HepG2 (cell line): ENCODE results near the gene CD300A. TPM values are rescaled to one million over a fixed set of nuclear protein-coding genes. Genes with fewer than 3 reads are reported as not detected.

Experiments used
- ARNTL ChIP-seq: sonication (generic); formaldehyde crosslinking; IDR thresholded peaks from 2 replicates; pipeline ENCODE4 v1.4.0; 2020; ENCODE audit warnings: mild to moderate bottlenecking, missing genetic modification reagents
- CTCF ChIP-seq: sonication (generic); formaldehyde crosslinking; IDR thresholded peaks from 2 replicates; pipeline ENCODE4 v1.5.0; 2020; ENCODE audit warnings: mild to moderate bottlenecking, missing genetic modification reagents, moderate library complexity
- HMG20A ChIP-seq: IDR thresholded peaks from 2 replicates; pipeline ENCODE4 v1.6.1; 2016; ENCODE audit warnings: borderline replicate concordance
- KDM4B ChIP-seq: sonication (generic); formaldehyde crosslinking; IDR thresholded peaks from 2 replicates; pipeline ENCODE4 v1.4.0; 2020; ENCODE audit warnings: missing genetic modification reagents
- MAZ ChIP-seq, 2 experiments: sonication (generic) in 1 of 2; formaldehyde crosslinking in 1 of 2; IDR thresholded peaks; 2 replicates each; pipeline versions ENCODE4 v1.5.0 to v1.6.1; 2012 to 2020; ENCODE audit warnings: low read depth in 2 of 2, mild to moderate bottlenecking in 2 of 2, borderline replicate concordance in 1 of 2, improper control_type of control experiment in 1 of 2, low read length in 1 of 2, missing genetic modification reagents in 1 of 2, moderate library complexity in 1 of 2
- MXI1 ChIP-seq: IDR thresholded peaks from 3 replicates; pipeline ENCODE4 v1.6.1; 2012; ENCODE audit warnings: low read depth, low read length, inconsistent platforms, borderline replicate concordance
- RAD21 ChIP-seq: fragments of 450-650 bp; formaldehyde crosslinking; IDR thresholded peaks from 2 replicates; pipeline ENCODE4 v1.5.0; 2020; ENCODE audit warnings: mild to moderate bottlenecking
- REXO4 ChIP-seq: sonication (generic); formaldehyde crosslinking; IDR thresholded peaks from 2 replicates; pipeline ENCODE4 v1.8.0; 2022; ENCODE audit warnings: missing genetic modification reagents, mild to moderate bottlenecking, borderline replicate concordance
- SALL1 ChIP-seq: sonication (generic); formaldehyde crosslinking; IDR thresholded peaks from 2 replicates; pipeline ENCODE4 v1.8.0; 2022; ENCODE audit warnings: mild to moderate bottlenecking, missing genetic modification reagents
- SIN3B ChIP-seq: fragments of 150-350 bp; IDR thresholded peaks from 2 replicates; pipeline ENCODE4 v1.6.1; 2014; ENCODE audit warnings: low read length
- SIX1 ChIP-seq: sonication (generic); formaldehyde crosslinking; IDR thresholded peaks from 2 replicates; pipeline ENCODE4 v1.4.0; 2020; ENCODE audit warnings: missing genetic modification reagents, borderline replicate concordance
- XRCC5 ChIP-seq: fragments of 200-400 bp; formaldehyde crosslinking; optimal IDR thresholded peaks from 2 replicates; pipeline ENCODE3; 2017; ENCODE audit warnings: mild to moderate bottlenecking, low read length
- ZBTB25 ChIP-seq: IDR thresholded peaks from 2 replicates; pipeline ENCODE4 v1.6.1; 2018; ENCODE audit warnings: missing genetic modification reagents
- ZBTB7A ChIP-seq: sonication (generic); formaldehyde crosslinking; IDR thresholded peaks from 2 replicates; pipeline ENCODE4 v1.8.0; 2022; ENCODE audit warnings: mild to moderate bottlenecking, missing genetic modification reagents
- ZBTB7B ChIP-seq: sonication (generic); formaldehyde crosslinking; IDR thresholded peaks from 2 replicates; pipeline ENCODE4 v1.4.0; 2020; ENCODE audit warnings: missing genetic modification reagents
- ZNF414 ChIP-seq: sonication (generic); formaldehyde crosslinking; IDR thresholded peaks from 2 replicates; pipeline ENCODE4 v1.5.0; 2020; ENCODE audit warnings: missing genetic modification reagents
- ZNF441 ChIP-seq: sonication (generic); formaldehyde crosslinking; IDR thresholded peaks from 2 replicates; pipeline ENCODE4 v1.7.0; 2021; ENCODE audit warnings: missing genetic modification reagents, borderline replicate concordance
- ZNF484 ChIP-seq: sonication (generic); formaldehyde crosslinking; IDR thresholded peaks from 2 replicates; pipeline ENCODE4 v1.5.1; 2020; ENCODE audit warnings: mild to moderate bottlenecking, low read depth, missing genetic modification reagents, borderline replicate concordance
- ZNF546 ChIP-seq: sonication (generic); formaldehyde crosslinking; conservative IDR thresholded peaks from 2 replicates; pipeline ENCODE4 v1.8.1; 2023; ENCODE audit warnings: mild to moderate bottlenecking, missing genetic modification reagents
- ZNF564 ChIP-seq: sonication (generic); formaldehyde crosslinking; IDR thresholded peaks from 2 replicates; pipeline ENCODE4 v1.8.1; 2023; ENCODE audit warnings: mild to moderate bottlenecking, missing genetic modification reagents
- ZNF737 ChIP-seq: sonication (generic); formaldehyde crosslinking; IDR thresholded peaks from 2 replicates; pipeline ENCODE4 v1.5.0; 2020; ENCODE audit warnings: missing genetic modification reagents, mild to moderate bottlenecking, borderline replicate concordance
- polyA plus RNA-seq, 8 experiments: library from polyadenylated mRNA; depleted of rRNA in 3 of 8; stranded (reverse) in 7 of 8; unstranded in 1 of 8; fragments of >200 nt; fragmentation: Illumina TruSeq in 4 of 8; extraction: Trizol in 4 of 8; gene quantifications; 2 replicates each; pipeline versions ENCODE4 v1.2.1 to v1.2.3, GENCODE V29; 2011 to 2016; ENCODE audit warnings: low read depth in 4 of 8, missing spikeins in 1 of 8, mixed read lengths in 1 of 8; ENCODE audit not compliant: insufficient read depth in 1 of 8
- total RNA-seq, 5 experiments: library from RNA; depleted of rRNA; stranded (reverse); fragments of >200 nt; fragmentation: Illumina TruSeq; extraction: Trizol; gene quantifications; 2 replicates each; pipeline ENCODE4 v1.2.3, GENCODE V29; 2016; ENCODE audit warnings: low read depth in 1 of 5
- TF ChIP-seq, protein P1 (sequence below): conservative IDR thresholded peaks from 2 replicates; pipeline ENCODE4 v1.6.1; 2018; ENCODE audit warnings: missing genetic modification reagents
- TF ChIP-seq, protein P2 (sequence below): IDR thresholded peaks from 2 replicates; pipeline ENCODE4 v1.6.1; 2016; ENCODE audit warnings: mild to moderate bottlenecking

Gene CD300A
- total and polyA plus RNA-seq, 2 of the 13 experiments (the other 11 are each of a cell fraction or from before 2014, with no cell fraction given), result not detected

- TF ChIP-seq XRCC5, result peak; percentile 43
- no peak for TF ChIP-seq ZNF484
- peak; percentile 32; the same call in 1 of the 3 replicates for TF ChIP-seq MXI1
- TF ChIP-seq, protein P1, sequence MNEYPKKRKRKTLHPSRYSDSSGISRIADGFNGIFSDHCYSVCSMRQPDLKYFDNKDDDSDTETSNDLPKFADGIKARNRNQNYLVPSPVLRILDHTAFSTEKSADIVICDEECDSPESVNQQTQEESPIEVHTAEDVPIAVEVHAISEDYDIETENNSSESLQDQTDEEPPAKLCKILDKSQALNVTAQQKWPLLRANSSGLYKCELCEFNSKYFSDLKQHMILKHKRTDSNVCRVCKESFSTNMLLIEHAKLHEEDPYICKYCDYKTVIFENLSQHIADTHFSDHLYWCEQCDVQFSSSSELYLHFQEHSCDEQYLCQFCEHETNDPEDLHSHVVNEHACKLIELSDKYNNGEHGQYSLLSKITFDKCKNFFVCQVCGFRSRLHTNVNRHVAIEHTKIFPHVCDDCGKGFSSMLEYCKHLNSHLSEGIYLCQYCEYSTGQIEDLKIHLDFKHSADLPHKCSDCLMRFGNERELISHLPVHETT, result no peak
- TF ChIP-seq RAD21 (CRISPR knock-in tag), result peak; percentile 99
- 0 out of 2 replicates have a peak, but pooled peaks have one; percentile 61 for TF ChIP-seq ZBTB25
- 0 out of 2 replicates have a peak, but pooled peaks have one; percentile 39 for TF ChIP-seq MAZ (IDR thresholded peaks at IDR 0.05; ENCODE audit: borderline replicate concordance, low read depth, low read length)
- peak; percentile 59; the same call in 1 of the 2 replicates for TF ChIP-seq MAZ (CRISPR knock-in tag; IDR thresholded peaks at IDR 0.05; ENCODE audit: low read depth)
- 0 out of 2 replicates have a peak, but pooled peaks have one; percentile 36 for TF ChIP-seq ZNF414 (CRISPR knock-in tag)
- peak; percentile 81 for TF ChIP-seq SALL1 (CRISPR knock-in tag)
- no peak for TF ChIP-seq ARNTL (CRISPR knock-in tag)
- TF ChIP-seq ZNF546 (CRISPR knock-in tag), result no peak
- TF ChIP-seq ZNF564 (CRISPR knock-in tag), result 0 out of 2 replicates have a peak, but pooled peaks have one; percentile 31
- TF ChIP-seq ZNF441 (CRISPR knock-in tag), result 0 out of 2 replicates have a peak, but pooled peaks have one; percentile 42
- TF ChIP-seq ZBTB7B (CRISPR knock-in tag), result peak; percentile 40; the same call in 1 of the 2 replicates
- TF ChIP-seq SIN3B, result 0 out of 2 replicates have a peak, but pooled peaks have one; percentile 41
- peak; percentile 59; the same call in 1 of the 2 replicates for TF ChIP-seq REXO4
- 0 out of 2 replicates have a peak, but pooled peaks have one; percentile 28 for TF ChIP-seq KDM4B
- TF ChIP-seq CTCF, result peak; percentile 99
- no peak for TF ChIP-seq HMG20A (CRISPR knock-in tag)
- 0 out of 2 replicates have a peak, but pooled peaks have one; percentile 2 for TF ChIP-seq ZNF737
- TF ChIP-seq SIX1 (CRISPR knock-in tag), result peak; percentile 46; the same call in 1 of the 2 replicates
- 0 out of 2 replicates have a peak, but pooled peaks have one; percentile 46 for TF ChIP-seq ZBTB7A (CRISPR knock-in tag)
- TF ChIP-seq, protein P2, sequence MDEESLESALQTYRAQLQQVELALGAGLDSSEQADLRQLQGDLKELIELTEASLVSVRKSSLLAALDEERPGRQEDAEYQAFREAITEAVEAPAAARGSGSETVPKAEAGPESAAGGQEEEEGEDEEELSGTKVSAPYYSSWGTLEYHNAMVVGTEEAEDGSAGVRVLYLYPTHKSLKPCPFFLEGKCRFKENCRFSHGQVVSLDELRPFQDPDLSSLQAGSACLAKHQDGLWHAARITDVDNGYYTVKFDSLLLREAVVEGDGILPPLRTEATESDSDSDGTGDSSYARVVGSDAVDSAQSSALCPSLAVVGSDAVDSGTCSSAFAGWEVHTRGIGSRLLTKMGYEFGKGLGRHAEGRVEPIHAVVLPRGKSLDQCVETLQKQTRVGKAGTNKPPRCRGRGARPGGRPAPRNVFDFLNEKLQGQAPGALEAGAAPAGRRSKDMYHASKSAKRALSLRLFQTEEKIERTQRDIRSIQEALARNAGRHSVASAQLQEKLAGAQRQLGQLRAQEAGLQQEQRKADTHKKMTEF (CRISPR knock-in tag), result peak; percentile 51; the same call in 1 of the 2 replicates
Observed at GRCh38 chr17:74457146-74457819, 9.2 kb upstream of the CD300A start (continued).
